GM18526 (cell line): ENCODE data around the gene AGO1.

Experiments used
- POLR2A ChIP-seq: IDR thresholded peaks from 3 replicates; pipeline ENCODE4 v1.6.1; 2011; ENCODE audit not compliant: insufficient read length; ENCODE audit errors: extremely low read depth

Gene AGO1

DNA sequence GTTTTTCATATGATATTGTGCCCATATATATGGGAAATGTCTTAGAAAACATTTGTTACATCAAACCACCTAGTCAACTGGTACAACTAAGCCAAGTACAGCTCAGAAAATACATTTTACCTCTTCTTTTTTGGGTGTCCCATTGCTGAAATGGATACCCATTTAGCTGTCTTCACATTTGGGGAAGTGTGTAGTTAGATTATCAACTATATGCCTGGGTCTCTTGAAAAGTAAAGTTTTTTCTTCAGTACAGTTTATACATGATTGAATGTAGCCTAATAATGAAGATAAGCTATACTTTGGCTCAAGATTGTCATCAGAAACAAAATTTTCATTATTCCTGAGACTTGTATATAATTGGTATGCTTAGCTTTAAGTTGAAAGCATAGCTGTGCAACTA, 49.9 kb downstream of the AGO1 start:
- TF ChIP-seq POLR2A = no peak

DNA sequence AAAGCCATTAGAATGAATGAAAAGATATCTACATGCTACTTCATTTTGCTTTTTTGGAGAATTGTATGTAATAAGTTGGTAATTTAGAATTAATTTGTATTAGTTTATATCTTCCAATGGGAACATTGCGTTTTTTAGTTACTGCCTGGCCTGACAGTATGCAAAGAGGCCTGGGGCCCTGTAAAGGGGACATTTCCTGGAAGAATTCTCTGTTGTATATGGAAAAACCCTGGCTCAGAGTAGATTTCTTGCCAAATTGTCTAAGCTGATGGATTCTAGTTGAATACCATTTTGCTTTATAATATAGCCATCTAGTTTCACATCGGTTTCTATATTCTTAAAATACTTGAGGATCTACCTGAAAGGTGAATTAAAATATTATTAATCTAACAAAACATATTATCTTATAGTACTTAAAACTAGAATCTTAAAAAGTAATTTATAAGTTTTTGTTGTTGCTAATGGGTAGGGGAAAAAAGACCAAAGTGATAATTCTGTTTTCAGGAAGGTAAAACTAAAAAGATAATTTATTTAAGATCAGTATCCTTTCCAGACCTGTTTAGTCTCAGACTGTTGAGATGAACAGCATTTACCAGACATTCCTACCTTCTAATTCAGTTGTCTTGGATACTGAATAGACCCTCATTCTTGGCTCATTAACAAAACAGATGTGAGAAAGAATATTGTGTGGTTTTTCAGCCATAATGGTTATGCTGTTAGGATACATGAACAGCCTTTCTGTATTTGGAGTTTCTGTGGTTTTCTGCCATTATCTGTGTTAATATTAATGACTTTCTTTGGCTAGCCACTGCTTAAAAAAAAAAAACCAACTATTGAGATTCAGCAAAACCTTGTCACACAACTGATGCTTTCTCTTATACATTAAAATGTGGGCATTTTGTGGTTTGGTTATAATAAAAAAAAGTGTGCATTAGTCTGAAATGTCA, 52.7 kb downstream of the AGO1 start:
- no peak for TF ChIP-seq POLR2A

DNA sequence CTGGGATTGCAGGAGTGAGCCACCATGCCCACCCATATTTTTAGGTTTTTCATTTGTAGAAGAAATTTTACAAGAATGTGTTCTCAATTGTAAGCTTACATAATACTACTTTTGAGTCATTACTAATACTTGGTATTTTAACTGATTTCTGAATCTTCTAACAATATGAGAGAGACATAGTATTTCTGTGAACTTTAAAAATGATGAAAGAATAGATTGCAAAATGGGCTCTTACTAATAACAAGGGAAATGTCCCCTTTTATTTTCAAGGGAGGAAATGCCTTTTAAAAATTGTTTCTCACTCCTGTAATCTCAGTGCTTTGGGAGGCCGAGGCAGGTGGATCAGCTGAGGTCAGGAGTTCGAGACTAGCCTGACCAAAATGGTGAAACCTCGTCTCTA, 53.8 kb downstream of the AGO1 start:
- TF ChIP-seq POLR2A = no peak

DNA sequence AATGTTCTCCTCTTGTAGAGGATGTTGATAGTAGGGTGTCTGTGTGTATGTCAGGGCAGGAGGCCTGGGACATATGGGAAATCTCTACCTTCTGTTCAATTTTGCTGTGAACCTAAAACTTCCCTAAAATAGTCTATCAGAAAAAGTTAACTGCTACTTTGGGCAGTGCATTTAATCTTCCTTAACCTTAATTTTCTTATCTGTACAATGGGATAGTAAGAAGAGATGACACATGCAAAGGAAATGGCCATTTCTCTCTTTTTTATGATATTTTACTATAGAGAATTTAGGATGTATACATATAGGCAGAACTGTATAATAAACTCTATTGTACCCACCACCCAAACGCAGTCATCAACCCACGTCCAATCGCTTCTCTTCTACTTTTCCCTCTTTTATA, 56.5 kb downstream of the AGO1 start:
- no peak for TF ChIP-seq POLR2A

DNA sequence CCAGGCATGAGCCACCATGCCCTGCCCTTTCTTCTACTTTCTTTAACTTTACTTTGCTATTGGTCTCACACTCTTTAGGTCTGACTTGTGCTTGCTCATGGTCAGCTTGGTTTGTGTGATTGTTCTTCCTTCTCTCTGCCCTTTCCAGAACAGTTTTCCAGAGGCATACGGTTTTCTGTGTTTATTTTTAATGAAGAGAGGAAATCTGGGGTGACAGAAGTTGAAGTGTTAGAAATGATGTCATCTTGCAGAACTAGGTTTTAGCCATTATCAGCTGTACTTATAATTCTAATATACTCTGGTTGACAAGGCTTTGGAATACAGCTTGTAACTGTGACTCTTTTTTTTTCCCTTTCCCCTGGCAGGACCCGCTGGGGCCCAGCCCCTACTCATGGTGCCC, 62.3 kb downstream of the AGO1 start:
- TF ChIP-seq POLR2A = no peak

DNA sequence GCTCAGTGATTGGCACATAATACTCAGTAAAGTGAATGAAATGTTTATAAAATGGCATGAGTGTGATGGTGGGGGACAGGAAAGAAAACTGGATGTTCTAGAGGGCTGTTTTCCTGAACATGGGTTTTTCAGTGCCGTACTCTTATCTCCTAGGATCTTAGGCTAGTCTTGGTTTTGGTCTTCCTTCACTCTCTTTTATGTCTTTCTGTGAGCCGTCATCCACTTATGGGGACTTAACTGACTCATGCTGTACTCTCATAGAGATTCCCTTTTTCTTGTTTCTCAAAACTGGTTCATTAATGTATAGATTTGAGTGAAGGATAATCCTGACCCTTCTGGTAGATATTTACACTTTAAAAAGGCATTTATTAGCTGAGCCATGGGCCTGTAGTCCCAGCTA, 64.5 kb downstream of the AGO1 start:
- TF ChIP-seq POLR2A = no peak

DNA sequence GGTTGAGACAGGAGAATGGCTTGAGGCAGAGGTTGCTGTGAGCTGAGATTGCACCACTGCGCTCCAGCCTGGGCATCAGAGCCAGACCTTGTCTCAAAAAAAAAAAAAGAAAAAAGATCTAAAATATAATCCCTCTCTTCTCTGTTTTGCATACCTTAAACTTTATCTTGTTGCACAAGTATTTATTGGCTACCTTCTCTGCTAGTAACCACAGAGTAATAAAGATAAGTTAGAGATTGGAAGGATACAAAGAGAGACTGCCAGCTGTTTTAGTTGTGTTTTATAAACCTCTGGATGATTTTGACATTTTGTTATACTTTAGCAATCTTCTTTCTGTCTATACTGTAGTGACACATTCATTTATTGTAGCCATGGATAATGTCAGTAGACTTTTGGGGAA, 75.5 kb downstream of the AGO1 start:
- TF ChIP-seq POLR2A = no peak

DNA sequence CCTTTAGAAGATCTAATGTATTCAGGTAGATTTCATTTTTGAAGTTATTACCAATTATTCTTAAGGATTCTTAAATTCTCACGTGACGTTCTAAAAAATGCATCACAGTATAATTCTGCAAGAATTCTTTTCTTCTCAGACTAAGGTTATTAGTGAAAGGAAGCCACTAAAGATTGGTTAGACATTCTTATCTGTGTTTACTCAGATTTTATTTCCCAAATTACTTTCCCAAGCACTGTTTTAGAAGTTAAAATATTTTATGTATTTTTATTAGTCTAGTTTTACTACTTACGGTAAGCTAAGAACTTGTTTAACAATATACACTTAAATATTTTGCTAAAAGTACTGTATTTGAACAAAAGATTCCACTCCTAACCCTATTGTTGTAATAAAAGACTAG, 76.3 kb downstream of the AGO1 start:
- TF ChIP-seq POLR2A = no peak

DNA sequence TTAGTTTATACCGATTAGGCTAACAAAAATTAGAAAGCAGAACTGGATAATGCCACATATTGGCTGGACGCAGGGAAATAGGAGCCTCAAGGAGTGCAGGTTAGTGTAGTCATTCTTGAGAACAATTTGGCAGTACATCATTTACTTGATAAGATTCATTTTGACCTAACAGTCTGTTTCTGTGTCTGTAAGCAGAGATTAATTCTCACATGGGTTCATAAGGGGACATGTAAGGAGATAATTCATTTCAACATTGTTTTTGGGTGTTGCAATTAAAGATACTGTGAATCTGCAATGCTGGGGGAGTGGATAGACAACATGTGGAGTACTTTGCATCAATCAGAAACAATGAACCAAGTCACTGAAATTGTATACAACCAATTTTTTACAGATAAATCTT, 79.9 kb downstream of the AGO1 start:
- TF ChIP-seq POLR2A = no peak

DNA sequence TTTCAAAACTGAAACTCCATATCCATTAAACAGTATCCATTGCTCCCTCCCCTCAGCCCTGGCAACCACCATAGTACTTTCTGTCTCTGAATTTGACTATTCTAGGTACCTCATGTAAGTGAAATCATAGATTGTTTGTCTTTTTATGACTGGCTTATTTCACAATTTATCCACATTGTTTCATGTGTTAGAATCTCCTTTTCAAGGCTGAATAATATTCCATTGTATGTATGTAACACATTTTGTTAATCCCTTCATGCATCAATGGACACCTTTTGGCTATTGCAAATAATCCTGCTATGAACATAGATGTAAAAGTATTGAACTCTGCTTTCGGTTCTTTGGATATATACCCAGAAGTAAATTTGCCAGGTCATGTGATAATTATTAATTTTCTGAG, 85.4 kb downstream of the AGO1 start:
- TF ChIP-seq POLR2A = no peak

DNA sequence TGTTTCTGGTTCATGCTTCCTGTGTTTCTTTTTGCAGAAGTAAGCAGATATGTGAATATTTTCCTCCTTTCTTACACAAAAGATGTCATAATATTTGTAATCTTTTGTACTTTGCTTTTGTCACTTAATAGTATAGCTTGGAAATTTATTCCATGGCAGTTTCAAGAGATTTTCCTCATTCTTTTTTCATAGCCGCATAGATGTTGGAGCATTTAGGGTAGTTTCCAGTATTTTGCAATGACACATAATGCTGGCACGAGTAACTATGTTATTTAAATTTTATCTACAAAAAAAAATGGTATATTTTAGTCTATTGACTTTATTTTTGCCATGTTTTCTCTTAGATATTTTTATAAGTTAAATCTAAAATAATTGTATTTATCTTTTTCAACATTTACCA, 88.6 kb downstream of the AGO1 start:
- TF ChIP-seq POLR2A = no peak

DNA sequence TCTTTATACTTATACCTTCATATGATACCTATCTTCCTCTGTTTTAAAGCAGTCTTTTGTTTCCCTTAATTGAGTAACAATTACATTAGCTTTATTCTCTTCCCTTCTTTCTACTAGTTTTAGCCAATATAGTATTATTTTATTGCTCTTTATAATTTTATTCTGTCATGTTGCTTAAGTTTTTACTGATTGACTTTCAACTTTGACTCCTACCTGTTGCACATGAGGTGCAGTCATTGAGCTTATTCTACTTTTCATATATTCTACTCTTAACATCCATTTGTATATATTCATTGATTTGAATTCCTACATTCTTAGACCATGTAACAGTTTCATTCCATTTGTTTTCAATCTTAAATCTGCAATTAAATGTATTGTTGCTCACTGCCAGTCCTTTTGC, 97.1 kb downstream of the AGO1 start:
- no peak for TF ChIP-seq POLR2A
